ENCODE data around the gene SLC30A7.

SLC30A7 gene

GRCh38 chr1:100989306-100990077 lies 93.6 kb downstream of the SLC30A7 start:
- H3K27ac Mint-ChIP-seq: no peak overlapping the region
- H3K4me1 Mint-ChIP-seq: peaks cover 4% of the 10 kb centered on the region
- CTCF ChIA-PET: interaction anchor here (0.9 kb wide), 1 partner anchor 106 kb away, joined by 3 read pairs; no protein-coding TSS in a partner anchor
- H3K9me3 Mint-ChIP-seq: peaks cover 1% of the 10 kb centered on the region
- no peaks in the 10 kb centered on the region for H3K27me3 Mint-ChIP-seq
- no peak for DNase-seq
- no peak overlapping the region for H3K4me3 Mint-ChIP-seq
- H3K36me3 Mint-ChIP-seq: peaks cover 69% of the 10 kb centered on the region

DNA sequence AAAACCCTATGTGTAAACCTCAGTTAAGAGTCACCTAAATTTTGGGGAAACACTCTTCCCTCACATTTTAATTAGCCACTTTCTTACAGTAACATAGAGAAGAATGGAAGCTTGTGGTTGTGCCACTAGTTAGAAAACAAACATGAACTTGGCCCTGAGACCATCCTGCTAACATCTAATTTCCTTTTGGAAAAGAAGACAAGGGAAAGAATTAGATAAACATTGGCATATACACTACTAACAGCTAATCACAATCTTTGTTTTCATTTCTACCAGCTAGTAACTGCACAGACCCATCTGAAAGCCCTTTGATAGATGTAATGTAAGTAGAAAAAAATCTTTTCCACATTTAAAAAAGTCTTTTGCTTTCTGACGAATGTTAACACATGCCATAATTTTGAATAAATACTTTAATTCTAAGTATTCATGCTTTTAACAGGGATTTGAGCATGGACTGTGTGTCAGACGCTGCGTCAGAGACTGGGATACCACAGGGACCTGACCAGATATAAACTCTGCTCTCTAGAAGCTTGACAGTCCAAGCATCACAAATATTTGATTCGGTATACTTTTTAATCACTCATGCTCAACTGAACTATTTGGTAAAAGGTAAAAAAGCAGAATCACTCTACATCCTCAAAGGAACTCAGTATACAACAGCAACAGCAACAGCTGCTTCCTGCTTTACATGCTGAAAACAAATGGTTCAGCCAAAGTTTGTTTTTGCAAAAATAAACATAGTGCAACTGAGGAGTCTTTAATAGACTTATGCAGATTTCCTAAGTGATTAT lies 99.5 kb downstream of the SLC30A7 start:
- no peak overlapping the region for H3K4me3 Mint-ChIP-seq
- DNase-seq: no peak
- no peaks in the 10 kb centered on the region for H3K27me3 Mint-ChIP-seq
- peak overlapping the region; percentile 33 for H3K27ac Mint-ChIP-seq
- CTCF ChIA-PET: no interaction called here
- H3K9me3 Mint-ChIP-seq: peaks cover 1% of the 10 kb centered on the region
- H3K36me3 Mint-ChIP-seq: peaks cover 74% of the 10 kb centered on the region
- peaks cover 33% of the 10 kb centered on the region for H3K4me1 Mint-ChIP-seq

GRCh38 chr1:100998426-100998825 lies 102.5 kb downstream of the SLC30A7 start:
- Mint-ChIP-seq H3K4me3 (no peak overlapping the region), H3K4me1 (peaks cover 51% of the 10 kb centered on the region), H3K9me3 (peaks cover 1% of the 10 kb centered on the region), H3K36me3 (peaks cover 69% of the 10 kb centered on the region), H3K27ac (no peak overlapping the region), H3K27me3 (no peaks in the 10 kb centered on the region)
- CTCF ChIA-PET: no interaction called here
- DNase-seq: no peak

- peaks cover 56% of the 10 kb centered on the region for H3K4me1 Mint-ChIP-seq
- H3K27me3 Mint-ChIP-seq: no peaks in the 10 kb centered on the region
- CTCF ChIA-PET: no interaction called here
- no peak overlapping the region for H3K27ac Mint-ChIP-seq
- peaks cover 1% of the 10 kb centered on the region for H3K9me3 Mint-ChIP-seq
- peaks cover 60% of the 10 kb centered on the region for H3K36me3 Mint-ChIP-seq
- DNase-seq: no peak
- no peak overlapping the region for H3K4me3 Mint-ChIP-seq
Observed at GRCh38 chr1:101000131-101000873, 104.4 kb downstream of the SLC30A7 start.

DNA sequence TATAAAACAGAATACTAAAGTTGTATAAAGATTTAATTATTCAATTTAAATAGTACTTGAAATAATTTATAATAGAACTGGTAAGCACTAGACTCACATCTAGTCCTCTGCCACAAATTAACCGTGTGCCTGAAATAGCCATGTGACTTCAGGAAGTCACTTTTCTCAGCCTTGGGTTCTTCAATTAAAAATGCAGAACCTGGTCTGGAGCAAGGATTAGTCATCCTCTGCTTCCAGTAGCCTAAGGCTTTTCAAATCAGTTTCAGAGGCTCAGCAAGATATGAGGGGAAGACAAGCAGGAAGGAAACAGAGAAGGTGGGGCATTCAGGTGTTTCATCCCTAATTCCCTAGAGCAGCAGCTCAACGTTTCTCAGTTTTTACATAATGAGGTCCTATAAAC lies 106.7 kb downstream of the SLC30A7 start:
- Mint-ChIP-seq H3K36me3 (peaks cover 54% of the 10 kb centered on the region), H3K4me1 (peaks cover 64% of the 10 kb centered on the region), H3K27ac (peak overlapping the region; percentile 24), H3K27me3 (no peaks in the 10 kb centered on the region), H3K9me3 (peaks cover 3% of the 10 kb centered on the region), H3K4me3 (no peak overlapping the region)
- CTCF ChIA-PET: no interaction called here
- DNase-seq: no peak

DNA sequence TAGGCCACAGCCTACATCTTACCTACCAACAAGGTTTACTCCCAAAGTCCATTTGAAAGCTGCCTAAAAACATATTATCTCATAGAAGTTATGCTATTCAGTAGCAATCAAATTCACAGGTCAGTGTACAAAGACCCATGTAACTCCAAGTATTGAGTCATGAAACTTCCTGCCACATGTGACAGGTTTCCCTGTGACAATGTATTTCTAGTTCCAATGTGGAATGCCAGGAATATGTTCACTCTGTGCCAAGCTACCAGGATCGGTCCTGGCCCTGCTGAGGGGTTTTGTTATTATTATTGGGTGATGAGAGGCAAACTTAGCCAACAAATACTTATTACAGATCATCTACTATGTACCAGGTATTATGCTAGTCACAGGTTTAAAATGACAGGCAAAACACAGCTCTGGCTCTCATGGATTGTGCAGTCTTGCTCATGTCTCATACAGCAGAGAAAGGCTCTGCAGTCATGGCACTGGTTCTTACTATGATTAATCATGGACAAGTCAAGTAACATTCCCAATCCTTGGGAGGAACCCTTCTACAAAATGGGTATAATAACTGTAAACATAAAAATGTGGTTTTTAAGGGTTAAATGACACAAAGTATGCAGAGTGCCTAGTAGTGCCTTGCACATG lies 107.2 kb downstream of the SLC30A7 start:
- peaks cover 2% of the 10 kb centered on the region for H3K9me3 Mint-ChIP-seq
- peak overlapping the region; percentile 24 for H3K27ac Mint-ChIP-seq
- CTCF ChIA-PET: no interaction called here
- peaks cover 53% of the 10 kb centered on the region for H3K36me3 Mint-ChIP-seq
- no peak for DNase-seq
- H3K4me1 Mint-ChIP-seq: peaks cover 65% of the 10 kb centered on the region
- no peaks in the 10 kb centered on the region for H3K27me3 Mint-ChIP-seq
- H3K4me3 Mint-ChIP-seq: no peak overlapping the region

DNA sequence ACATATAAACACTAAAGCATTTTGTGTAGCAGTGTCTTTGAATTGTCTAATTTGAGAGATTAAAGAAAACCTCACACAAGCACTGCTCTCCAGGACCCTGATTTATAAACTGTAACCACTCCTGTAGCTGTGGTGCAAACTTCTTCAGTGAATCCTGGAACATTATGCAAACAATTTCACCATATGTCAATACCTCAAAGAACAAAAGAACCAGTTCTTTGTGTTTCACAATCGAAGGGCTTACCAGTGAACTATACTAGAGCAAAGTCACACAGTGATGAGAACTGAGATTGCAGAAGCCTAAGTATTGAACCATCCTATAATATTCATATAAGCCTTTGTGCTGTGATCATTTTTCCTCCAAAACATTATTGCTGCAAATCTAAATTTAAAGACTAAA lies 108.2 kb downstream of the SLC30A7 start:
- CTCF ChIA-PET: interaction anchor here (1.0 kb wide), 1 partner anchor 79 kb away, joined by 3 read pairs; no protein-coding TSS in a partner anchor
- no peaks in the 10 kb centered on the region for H3K27me3 Mint-ChIP-seq
- peaks cover 4% of the 10 kb centered on the region for H3K9me3 Mint-ChIP-seq
- H3K4me1 Mint-ChIP-seq: peaks cover 73% of the 10 kb centered on the region
- DNase-seq: no peak
- peak overlapping the region; percentile 33 for H3K27ac Mint-ChIP-seq
- H3K4me3 Mint-ChIP-seq: no peak overlapping the region
- H3K36me3 Mint-ChIP-seq: peaks cover 56% of the 10 kb centered on the region

DNA sequence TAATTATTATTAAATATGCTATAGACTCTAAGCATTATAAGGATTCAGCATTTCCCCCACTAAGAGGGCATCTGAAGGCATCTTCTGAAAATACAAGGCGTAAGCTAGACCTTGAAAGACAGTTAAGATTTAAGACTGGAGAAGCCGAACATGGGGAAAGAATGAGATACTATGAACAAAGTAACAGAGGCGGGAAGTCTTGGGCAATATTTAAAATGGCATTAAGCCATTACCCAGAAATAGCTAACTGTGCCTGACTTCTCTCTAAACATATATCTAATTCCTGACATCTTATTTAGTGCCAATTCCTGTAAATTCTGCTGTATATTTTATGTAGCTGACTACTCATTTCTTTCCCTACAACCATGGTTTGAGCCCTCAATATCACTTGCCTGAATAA lies 108.8 kb downstream of the SLC30A7 start:
- DNase-seq: no peak
- peaks cover 4% of the 10 kb centered on the region for H3K9me3 Mint-ChIP-seq
- no peaks in the 10 kb centered on the region for H3K27me3 Mint-ChIP-seq
- no peak overlapping the region for H3K4me3 Mint-ChIP-seq
- H3K36me3 Mint-ChIP-seq: peaks cover 59% of the 10 kb centered on the region
- peaks cover 73% of the 10 kb centered on the region for H3K4me1 Mint-ChIP-seq
- peak overlapping the region; percentile 68 for H3K27ac Mint-ChIP-seq
- CTCF ChIA-PET: interaction anchor here (1.0 kb wide), 1 partner anchor 80 kb away, joined by 3 read pairs; no protein-coding TSS in a partner anchor

GRCh38 chr1:101005183-101005582 lies 109.3 kb downstream of the SLC30A7 start:
- Mint-ChIP-seq H3K27ac (peak overlapping the region; percentile 68), H3K9me3 (peaks cover 8% of the 10 kb centered on the region), H3K4me1 (peaks cover 71% of the 10 kb centered on the region), H3K4me3 (no peak overlapping the region), H3K36me3 (peaks cover 60% of the 10 kb centered on the region), H3K27me3 (no peaks in the 10 kb centered on the region)
- CTCF ChIA-PET: interaction anchor here (1.0 kb wide), 1 partner anchor 80 kb away, joined by 3 read pairs; no protein-coding TSS in a partner anchor
- no peak for DNase-seq

- H3K4me1 Mint-ChIP-seq: peaks cover 73% of the 10 kb centered on the region
- peaks cover 60% of the 10 kb centered on the region for H3K36me3 Mint-ChIP-seq
- DNase-seq: no peak
- CTCF ChIA-PET: no interaction called here
- H3K9me3 Mint-ChIP-seq: peaks cover 8% of the 10 kb centered on the region
- no peaks in the 10 kb centered on the region for H3K27me3 Mint-ChIP-seq
- H3K27ac Mint-ChIP-seq: peak overlapping the region; percentile 57
- no peak overlapping the region for H3K4me3 Mint-ChIP-seq
Observed at GRCh38 chr1:101005871-101006270, 110.0 kb downstream of the SLC30A7 start.

GRCh38 chr1:101006553-101006952 lies 110.7 kb downstream of the SLC30A7 start:
- H3K4me3 Mint-ChIP-seq: peak overlapping the region; percentile 22
- H3K27ac Mint-ChIP-seq: peak overlapping the region; percentile 80
- peaks cover 73% of the 10 kb centered on the region for H3K4me1 Mint-ChIP-seq
- no peaks in the 10 kb centered on the region for H3K27me3 Mint-ChIP-seq
- CTCF ChIA-PET: no interaction called here
- no peak for DNase-seq
- peaks cover 8% of the 10 kb centered on the region for H3K9me3 Mint-ChIP-seq
- H3K36me3 Mint-ChIP-seq: peaks cover 60% of the 10 kb centered on the region

- DNase-seq: no peak
- Mint-ChIP-seq H3K27ac (no peak overlapping the region), H3K4me1 (peaks cover 56% of the 10 kb centered on the region), H3K4me3 (no peak overlapping the region), H3K9me3 (peaks cover 8% of the 10 kb centered on the region), H3K27me3 (no peaks in the 10 kb centered on the region), H3K36me3 (peaks cover 60% of the 10 kb centered on the region)
- CTCF ChIA-PET: no interaction called here
Observed at GRCh38 chr1:101008229-101008834, 112.4 kb downstream of the SLC30A7 start.

- Mint-ChIP-seq H3K4me3 (no peak overlapping the region), H3K4me1 (peaks cover 28% of the 10 kb centered on the region), H3K36me3 (peaks cover 74% of the 10 kb centered on the region), H3K27ac (no peak overlapping the region), H3K9me3 (peaks cover 13% of the 10 kb centered on the region), H3K27me3 (no peaks in the 10 kb centered on the region)
- CTCF ChIA-PET: interaction anchor here (0.6 to 1.3 kb wide), 2 partner anchors 86 to 274 kb away, joined by 3 read pairs; no protein-coding TSS in a partner anchor
- DNase-seq: no peak
Observed at GRCh38 chr1:101013776-101014175, 117.9 kb downstream of the SLC30A7 start.
